ENCODE data around the gene PYGM. TPM values are rescaled to one million over a fixed set of nuclear protein-coding genes. Genes with fewer than 3 reads are reported as not detected.

Gene PYGM
- total RNA-seq, 1 donor, result 0.36 TPM

GRCh38 chr11:64728757-64729365, 30.9 kb downstream of the PYGM start:
- Histone ChIP-seq H3K27ac (ENCODE audit: low read depth, low read length) (no peak overlapping the region), H3K4me1 (ENCODE audit: insufficient read depth, low read length) (no peaks in the 10 kb centered on the region), H3K79me2 (ENCODE audit: insufficient read depth, low read length) (no peaks in the 10 kb centered on the region), H3K36me3 (ENCODE audit: insufficient read depth, low read length) (no peaks in the 10 kb centered on the region), H3K27me3 (ENCODE audit: insufficient read depth, low read length) (no peaks in the 10 kb centered on the region), H4K20me1 (ENCODE audit: insufficient read depth, low read length) (no peaks in the 10 kb centered on the region), H2AFZ (ENCODE audit: low read length) (no peak overlapping the region), H3K4me2 (ENCODE audit: insufficient read depth, low read length) (no peak overlapping the region), H3K4me3 (ENCODE audit: insufficient read depth, low read length) (no peak overlapping the region), H3K9me3 (ENCODE audit: low read depth, low read length) (no peaks in the 10 kb centered on the region)
- peak; percentile 35 for DNase-seq (ENCODE audit: insufficient read length, low spot score, missing footprints)
- TF ChIP-seq, protein P1, sequence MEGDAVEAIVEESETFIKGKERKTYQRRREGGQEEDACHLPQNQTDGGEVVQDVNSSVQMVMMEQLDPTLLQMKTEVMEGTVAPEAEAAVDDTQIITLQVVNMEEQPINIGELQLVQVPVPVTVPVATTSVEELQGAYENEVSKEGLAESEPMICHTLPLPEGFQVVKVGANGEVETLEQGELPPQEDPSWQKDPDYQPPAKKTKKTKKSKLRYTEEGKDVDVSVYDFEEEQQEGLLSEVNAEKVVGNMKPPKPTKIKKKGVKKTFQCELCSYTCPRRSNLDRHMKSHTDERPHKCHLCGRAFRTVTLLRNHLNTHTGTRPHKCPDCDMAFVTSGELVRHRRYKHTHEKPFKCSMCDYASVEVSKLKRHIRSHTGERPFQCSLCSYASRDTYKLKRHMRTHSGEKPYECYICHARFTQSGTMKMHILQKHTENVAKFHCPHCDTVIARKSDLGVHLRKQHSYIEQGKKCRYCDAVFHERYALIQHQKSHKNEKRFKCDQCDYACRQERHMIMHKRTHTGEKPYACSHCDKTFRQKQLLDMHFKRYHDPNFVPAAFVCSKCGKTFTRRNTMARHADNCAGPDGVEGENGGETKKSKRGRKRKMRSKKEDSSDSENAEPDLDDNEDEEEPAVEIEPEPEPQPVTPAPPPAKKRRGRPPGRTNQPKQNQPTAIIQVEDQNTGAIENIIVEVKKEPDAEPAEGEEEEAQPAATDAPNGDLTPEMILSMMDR (IDR thresholded peaks at IDR 0.05; ENCODE audit: extremely low read depth, low read depth, low read length), result no peak

- Histone ChIP-seq H3K27ac (ENCODE audit: low read depth, low read length) (no peak overlapping the region), H3K36me3 (ENCODE audit: insufficient read depth, low read length) (no peaks in the 10 kb centered on the region), H3K4me2 (ENCODE audit: insufficient read depth, low read length) (no peak overlapping the region), H3K79me2 (ENCODE audit: insufficient read depth, low read length) (no peaks in the 10 kb centered on the region), H2AFZ (ENCODE audit: low read length) (no peak overlapping the region), H3K9me3 (ENCODE audit: low read depth, low read length) (no peaks in the 10 kb centered on the region), H3K4me3 (ENCODE audit: insufficient read depth, low read length) (no peak overlapping the region), H3K27me3 (ENCODE audit: insufficient read depth, low read length) (peaks cover 3% of the 10 kb centered on the region), H4K20me1 (ENCODE audit: insufficient read depth, low read length) (no peaks in the 10 kb centered on the region), H3K4me1 (ENCODE audit: insufficient read depth, low read length) (no peaks in the 10 kb centered on the region)
- TF ChIP-seq, protein P1 (IDR thresholded peaks at IDR 0.05; ENCODE audit: extremely low read depth, low read depth, low read length), result no peak
- peak; percentile 43 for DNase-seq (ENCODE audit: insufficient read length, low spot score, missing footprints)
Observed at GRCh38 chr11:64726867-64727530, 32.8 kb downstream of the PYGM start.

- DNase-seq (ENCODE audit: insufficient read length, low spot score, missing footprints), result peak; percentile 82
- Histone ChIP-seq H3K36me3 (ENCODE audit: insufficient read depth, low read length) (no peaks in the 10 kb centered on the region), H3K4me1 (ENCODE audit: insufficient read depth, low read length) (no peaks in the 10 kb centered on the region), H2AFZ (ENCODE audit: low read length) (no peak overlapping the region), H3K79me2 (ENCODE audit: insufficient read depth, low read length) (no peaks in the 10 kb centered on the region), H3K27me3 (ENCODE audit: insufficient read depth, low read length) (peaks cover 10% of the 10 kb centered on the region), H3K9me3 (ENCODE audit: low read depth, low read length) (no peaks in the 10 kb centered on the region), H3K27ac (ENCODE audit: low read depth, low read length) (no peak overlapping the region), H4K20me1 (ENCODE audit: insufficient read depth, low read length) (no peaks in the 10 kb centered on the region), H3K4me2 (ENCODE audit: insufficient read depth, low read length) (no peak overlapping the region), H3K4me3 (ENCODE audit: insufficient read depth, low read length) (no peak overlapping the region)
- TF ChIP-seq, protein P1 (IDR thresholded peaks at IDR 0.05; ENCODE audit: extremely low read depth, low read depth, low read length), result no peak
Observed at GRCh38 chr11:64726211-64726641, 33.5 kb downstream of the PYGM start.

GRCh38 chr11:64724863-64725532, 34.8 kb downstream of the PYGM start:
- TF ChIP-seq, protein P1 (IDR thresholded peaks at IDR 0.05; ENCODE audit: extremely low read depth, low read depth, low read length), result no peak
- peaks cover 14% of the 10 kb centered on the region for H3K27me3 ChIP-seq (ENCODE audit: insufficient read depth, low read length)
- no peaks in the 10 kb centered on the region for H3K9me3 ChIP-seq (ENCODE audit: low read depth, low read length)
- no peak overlapping the region for H3K4me3 ChIP-seq (ENCODE audit: insufficient read depth, low read length)
- H3K4me1 ChIP-seq (ENCODE audit: insufficient read depth, low read length), result no peaks in the 10 kb centered on the region
- no peaks in the 10 kb centered on the region for H3K79me2 ChIP-seq (ENCODE audit: insufficient read depth, low read length)
- H4K20me1 ChIP-seq (ENCODE audit: insufficient read depth, low read length), result no peaks in the 10 kb centered on the region
- no peak overlapping the region for H3K27ac ChIP-seq (ENCODE audit: low read depth, low read length)
- DNase-seq (ENCODE audit: insufficient read length, low spot score, missing footprints), result peak; percentile 78
- H2AFZ ChIP-seq (ENCODE audit: low read length), result no peak overlapping the region
- H3K36me3 ChIP-seq (ENCODE audit: insufficient read depth, low read length), result no peaks in the 10 kb centered on the region
- no peak overlapping the region for H3K4me2 ChIP-seq (ENCODE audit: insufficient read depth, low read length)
